HG03045 (cell line): ENCODE results near the gene ARL13B.

Source experiments
- ATAC-seq: cut with Tn5 transposase; IDR thresholded peaks from one replicate; pipeline ENCODE4 v1.9.1; 2021; ENCODE audit warnings: mild to moderate bottlenecking, moderate library complexity; ENCODE audit not compliant: unreplicated experiment

ARL13B gene

DNA sequence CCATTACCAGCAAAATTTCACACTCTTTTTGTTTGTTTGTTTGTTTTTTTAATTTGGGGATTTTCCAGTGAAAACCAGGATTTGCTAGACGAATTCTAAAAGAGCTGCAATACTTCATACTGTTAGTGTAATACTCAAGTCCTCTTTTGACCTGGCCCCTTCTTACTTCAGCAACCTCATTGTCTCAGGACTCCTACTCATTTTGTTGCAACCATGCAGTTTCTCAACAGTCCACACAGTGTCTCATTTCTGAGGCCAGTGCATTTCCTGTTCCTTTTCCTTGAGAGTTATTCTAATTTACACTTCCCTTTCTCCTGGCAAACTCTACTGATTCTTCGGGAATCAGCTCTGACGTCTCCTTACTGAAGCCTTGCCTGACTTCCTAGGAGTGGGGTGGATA lies 118.5 kb downstream of the ARL13B start:
- ATAC-seq: no peak

DNA sequence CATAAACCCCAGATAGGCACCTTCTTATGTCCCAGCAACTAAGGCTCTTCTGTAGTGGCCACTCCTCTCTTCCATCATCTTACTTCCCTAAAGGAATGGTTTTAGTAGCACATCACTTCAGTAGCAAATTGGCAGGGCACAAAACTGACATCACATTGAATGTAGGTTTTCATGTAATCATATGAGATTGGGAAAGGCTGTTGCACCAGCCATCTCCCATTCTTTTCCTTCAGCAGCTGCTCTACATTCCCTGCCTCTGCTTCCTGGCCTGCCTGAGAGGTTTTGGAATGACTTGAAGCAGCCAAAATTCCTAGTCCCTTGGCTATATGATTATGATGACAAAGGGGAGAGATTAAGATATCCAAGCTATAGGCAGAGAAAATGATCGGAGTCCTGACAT lies 119.4 kb downstream of the ARL13B start:
- ATAC-seq: no peak

DNA sequence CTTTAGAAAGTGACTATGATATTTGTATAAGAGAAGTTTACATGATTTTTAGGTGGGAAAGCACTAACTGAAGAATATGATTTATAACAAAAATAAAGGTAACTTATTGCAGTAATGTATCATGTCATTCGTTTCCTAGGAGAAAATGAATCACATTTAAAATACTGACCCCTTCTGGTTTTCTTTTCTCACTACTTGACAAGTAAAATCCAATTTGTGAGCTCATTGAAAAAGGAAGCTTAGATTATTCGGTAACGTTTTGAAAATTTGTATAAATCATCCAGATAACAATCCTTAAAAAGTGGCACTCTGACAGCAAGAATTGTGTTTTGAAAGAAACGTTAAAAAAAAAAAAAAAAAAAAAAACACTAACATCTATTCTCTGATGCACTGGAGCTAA lies 121.9 kb downstream of the ARL13B start:
- no peak for ATAC-seq
